ENCODE results near the gene GTSE1.
"Not testable (repeated sequence)": the region's sequence is repeated elsewhere in the genome, so short reads cannot be mapped to it uniquely, and the experiment has no call there.

GTSE1 gene

DNA sequence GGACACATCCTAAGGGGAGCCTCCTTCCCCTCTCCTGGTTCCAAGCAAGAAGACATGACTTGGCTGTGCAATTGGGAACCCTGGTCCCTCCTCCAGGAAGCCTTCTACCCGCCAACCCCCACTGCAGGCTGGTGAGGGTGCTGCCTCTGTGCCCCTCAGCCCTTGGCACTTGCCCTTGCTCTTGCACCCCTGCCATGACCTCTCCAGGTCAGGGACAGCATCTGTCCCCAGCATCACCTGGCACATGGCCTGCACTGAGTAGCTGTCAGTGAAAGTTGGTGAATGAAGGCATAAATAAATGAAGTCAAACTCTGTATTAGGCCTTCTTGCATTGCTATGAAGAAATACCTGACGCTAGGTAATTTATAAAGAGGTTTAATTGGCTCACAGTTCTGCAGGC lies 1.9 kb upstream of the GTSE1 start:
- no peak for FAIRE-seq

DNA sequence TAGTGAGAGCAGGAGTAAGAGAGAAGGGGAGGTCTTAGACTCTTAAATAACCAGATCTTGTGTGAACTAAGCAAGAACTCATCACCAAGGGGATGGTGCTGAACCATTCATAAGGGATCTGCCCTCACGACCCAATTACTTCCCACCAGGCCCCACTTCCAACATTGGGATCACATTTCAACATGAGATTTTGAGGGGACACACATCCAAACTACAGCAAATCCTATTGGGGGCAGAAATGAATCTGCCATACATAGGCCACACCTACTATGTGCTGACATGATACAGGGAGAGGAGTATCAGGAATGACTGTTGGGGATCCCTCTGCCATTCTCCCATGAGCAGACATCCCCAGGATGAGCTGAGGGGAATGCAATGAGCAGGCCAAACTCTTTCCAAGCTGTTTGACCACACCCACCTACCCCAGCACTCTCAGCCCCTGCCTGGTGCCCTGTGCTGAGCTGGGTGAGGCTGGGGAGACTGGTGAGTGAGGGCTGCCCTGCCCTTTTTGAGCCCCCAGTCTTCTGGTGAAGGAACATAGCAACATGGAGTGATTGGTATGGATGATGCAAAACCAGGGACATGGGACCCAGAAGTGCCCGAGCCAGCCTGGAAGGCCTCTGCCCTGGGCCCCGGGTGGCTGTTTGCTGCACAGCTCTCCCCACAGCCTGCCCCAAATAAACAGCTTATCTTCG lies 1.2 kb upstream of the GTSE1 start:
- no peak for FAIRE-seq

DNA sequence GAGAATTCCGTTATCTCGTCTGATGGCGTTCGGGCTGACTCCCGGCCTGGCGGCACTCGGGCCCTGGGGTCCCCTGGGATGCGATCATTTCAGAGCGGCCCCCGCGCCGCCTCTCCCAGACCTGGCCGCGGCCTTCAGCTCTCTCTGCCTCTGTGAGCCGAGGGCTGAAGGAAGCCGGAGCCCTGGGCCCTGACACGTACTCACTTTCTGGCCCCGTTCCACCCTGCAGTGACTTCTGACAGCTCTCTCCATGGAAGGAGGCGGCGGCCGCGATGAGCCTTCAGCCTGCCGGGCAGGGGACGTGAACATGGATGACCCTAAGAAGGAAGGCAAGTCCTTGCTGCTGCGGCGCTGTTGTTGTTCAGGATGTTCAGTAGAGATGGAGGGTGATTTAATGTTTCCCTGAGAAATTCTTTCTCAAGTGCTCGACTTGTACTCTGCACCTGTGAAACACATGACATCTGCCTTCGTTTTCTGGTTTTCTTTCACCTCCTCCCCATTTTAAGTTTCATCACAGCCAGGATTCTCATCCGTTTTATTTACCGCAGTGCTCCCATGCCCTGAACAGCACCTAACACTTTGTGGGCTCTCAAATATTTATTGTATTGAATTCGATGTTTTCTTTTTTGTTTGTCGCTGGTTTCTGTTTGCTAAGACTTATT lies 612 bp downstream of the GTSE1 start:
- FAIRE-seq, result no peak

DNA sequence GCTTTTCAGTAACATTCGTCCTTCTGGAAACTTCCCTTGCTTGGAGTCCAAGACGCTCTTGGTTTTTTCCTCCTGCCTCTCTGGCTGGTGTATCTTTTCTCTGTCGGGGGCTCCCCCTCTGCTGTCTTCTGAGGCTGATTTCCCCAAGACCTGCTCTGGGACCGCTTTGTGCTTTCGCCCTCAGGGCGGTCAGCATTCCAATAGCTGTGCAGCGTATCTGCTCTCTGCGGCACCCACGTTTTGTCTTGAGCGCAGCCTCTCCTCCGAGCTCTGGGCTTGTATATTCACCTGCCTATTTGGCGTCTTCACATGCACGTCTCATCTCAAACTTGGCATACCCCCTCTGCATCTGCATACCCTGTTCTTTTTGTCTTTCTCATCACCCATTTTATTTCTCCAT lies 2.4 kb downstream of the GTSE1 start:
- FAIRE-seq, result no peak

DNA sequence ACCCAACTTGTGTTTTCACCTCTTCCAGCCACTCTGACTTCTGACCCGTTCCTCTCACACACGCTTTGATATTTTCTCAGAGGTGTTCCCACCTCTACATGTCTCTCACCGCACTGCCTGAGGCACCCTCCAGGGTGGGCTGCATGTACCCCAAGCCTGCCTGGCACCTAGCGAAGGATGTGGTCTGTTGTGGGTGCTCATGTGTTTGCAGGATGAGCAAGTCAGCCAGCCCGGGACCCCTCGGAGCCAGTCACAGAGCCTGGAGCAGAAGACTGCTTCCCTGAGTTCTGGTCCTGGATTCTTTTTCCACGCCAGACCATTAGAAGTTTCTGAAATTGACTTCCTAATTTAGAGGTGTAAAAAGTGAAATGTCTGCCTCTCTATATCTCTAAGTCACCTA lies 3.8 kb downstream of the GTSE1 start:
- FAIRE-seq, result no peak

DNA sequence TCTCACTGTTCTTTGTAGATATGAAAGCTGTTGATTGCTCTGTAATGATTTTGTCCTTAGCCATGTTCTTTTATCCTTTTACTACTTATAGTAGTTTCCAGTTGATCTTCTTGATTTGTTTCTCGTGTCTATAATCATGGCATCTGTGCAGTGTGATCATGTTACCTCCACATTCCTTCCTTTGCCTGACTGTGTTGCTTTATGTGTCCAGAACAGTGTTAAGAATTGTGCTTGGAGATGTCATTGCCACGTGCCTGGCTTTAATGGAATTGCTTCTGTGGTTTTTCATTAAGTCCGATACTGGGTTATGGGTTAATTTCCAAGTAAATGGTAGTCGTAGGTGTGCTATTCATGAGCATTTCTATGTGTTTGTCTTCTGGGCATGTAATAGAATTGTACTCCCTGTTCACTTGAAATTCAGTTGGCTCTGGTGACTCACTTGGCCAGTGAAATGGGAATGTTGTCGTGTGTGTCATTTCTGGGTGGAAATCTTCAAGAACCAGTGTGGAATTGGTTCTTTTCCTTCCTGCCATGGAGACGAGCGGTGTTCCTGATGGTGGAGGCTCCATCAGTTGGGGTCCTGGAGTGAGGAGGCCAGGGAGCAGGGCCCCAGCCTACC lies 6.8 kb downstream of the GTSE1 start:
- FAIRE-seq, result no peak

DNA sequence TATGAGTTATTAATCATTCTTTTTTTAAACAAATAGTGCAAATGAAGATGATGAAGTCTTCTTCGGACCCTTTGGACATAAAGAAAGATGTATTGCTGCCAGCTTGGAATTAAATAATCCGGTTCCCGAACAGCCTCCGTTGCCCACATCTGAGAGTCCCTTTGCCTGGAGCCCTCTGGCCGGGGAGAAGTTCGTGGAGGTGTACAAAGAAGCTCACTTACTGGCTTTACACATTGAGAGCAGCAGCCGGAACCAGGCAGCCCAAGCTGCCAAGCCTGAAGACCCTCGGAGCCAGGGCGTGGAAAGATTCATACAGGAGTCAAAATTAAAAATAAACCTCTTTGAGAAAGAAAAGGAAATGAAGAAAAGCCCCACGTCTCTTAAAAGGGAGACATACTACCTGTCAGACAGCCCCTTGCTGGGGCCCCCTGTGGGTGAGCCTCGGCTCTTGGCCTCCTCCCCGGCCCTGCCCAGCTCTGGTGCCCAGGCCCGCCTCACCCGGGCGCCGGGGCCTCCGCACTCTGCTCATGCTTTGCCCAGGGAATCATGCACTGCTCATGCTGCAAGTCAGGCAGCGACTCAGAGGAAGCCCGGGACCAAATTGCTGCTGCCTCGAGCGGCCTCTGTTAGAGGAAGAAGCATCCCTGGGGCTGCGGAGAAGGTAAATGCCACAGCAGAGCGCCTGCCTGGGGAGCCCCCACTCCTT lies 11.8 kb downstream of the GTSE1 start:
- FAIRE-seq, result no peak

DNA sequence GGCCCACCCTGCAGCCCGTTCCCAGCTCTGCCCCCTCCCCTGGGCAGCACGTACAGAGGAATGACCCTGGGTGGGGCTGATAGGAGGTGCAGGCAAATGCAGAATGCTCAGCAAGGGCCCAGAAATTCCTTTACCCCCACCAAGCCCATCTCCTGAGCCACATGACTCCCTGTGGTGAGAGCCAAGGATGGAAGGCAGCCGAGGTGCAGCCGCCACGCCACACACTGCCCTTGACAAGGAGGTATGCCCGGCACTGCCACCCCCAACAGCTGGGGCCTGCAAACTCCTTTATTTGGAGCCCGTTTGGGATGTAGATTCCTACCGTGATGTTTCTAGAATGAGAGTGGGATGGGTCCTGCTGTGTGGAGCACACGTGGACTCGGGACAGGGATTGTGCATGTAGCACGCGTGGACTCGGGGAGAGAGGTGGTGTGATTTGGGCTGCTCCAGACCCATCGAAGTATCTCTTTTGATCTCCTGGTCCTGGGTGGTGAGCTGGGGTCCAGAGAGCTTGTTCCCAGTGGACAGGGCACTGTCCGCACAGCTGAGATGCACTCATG lies 12.9 kb downstream of the GTSE1 start:
- no peak for FAIRE-seq

DNA sequence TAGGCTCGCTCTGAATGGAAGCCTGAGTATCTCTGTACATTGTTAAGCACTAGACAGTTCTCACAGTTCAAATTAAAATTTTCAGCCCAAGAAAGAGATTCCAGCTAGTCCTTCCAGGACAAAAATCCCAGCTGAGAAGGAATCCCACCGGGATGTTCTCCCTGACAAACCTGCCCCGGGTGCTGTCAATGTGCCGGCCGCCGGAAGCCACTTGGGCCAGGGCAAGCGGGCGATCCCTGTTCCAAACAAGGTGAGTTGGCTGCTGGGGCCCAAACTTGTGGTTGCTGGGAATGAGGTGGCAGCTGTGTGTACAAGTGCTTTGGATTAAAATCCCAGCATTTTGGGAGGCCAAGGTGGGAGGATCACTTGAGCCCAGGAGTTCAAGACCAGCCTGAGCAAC lies 15.4 kb downstream of the GTSE1 start:
- FAIRE-seq, result no peak

DNA sequence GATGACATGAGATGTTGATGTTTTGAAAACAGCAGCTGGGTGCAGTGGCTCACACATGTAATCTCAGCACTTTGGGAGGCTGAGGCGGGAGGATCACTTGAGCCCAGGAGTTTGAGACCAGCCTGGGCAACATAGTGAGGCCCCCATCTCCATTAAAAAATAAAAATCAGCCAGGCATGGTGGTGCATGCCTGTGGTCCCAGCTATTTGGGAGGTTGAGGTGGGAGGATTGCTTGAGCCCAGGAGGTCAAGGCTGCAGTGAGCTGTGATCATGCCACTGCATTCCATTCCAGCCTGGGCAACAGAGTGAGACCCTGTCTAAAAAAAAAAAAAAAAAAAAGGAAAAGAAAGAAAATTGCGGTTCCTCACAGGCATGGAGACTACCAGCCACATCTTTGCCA lies 16.2 kb downstream of the GTSE1 start:
- FAIRE-seq, result not testable (repeated sequence)

DNA sequence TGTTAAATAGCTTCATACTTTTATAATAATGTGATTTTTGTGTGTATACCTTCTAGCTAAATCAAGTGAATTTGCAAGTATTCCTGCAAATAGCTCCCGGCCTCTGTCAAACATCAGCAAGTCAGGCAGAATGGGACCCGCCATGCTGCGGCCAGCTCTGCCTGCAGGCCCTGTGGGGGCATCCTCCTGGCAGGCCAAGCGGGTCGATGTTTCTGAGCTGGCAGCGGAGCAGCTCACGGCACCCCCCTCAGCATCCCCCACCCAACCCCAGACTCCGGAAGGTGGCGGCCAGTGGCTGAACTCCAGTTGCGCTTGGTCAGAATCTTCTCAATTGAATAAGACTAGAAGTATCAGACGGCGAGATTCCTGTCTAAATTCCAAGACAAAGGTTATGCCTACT lies 19.3 kb downstream of the GTSE1 start:
- no peak for FAIRE-seq

DNA sequence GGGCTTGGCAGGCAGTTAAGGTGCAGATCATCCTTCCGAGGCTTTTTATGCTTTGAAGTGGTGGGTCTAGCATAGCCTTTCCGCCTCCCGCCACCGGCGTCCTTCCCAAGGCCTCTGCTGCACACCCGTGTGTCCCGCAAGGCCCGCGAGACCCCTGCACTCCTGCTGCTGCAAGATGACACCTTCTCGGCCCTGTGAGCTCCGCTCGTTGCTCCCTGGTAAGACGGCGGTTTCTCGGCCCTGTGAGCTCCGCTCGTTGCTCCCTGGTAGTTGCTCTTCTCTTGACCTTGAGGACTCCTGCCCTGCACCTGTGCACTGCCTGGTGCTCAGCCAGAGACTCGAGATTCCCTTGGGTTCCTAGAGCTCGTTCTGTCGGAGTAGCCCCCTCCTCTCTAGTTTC lies 21.0 kb downstream of the GTSE1 start:
- FAIRE-seq, result no peak

DNA sequence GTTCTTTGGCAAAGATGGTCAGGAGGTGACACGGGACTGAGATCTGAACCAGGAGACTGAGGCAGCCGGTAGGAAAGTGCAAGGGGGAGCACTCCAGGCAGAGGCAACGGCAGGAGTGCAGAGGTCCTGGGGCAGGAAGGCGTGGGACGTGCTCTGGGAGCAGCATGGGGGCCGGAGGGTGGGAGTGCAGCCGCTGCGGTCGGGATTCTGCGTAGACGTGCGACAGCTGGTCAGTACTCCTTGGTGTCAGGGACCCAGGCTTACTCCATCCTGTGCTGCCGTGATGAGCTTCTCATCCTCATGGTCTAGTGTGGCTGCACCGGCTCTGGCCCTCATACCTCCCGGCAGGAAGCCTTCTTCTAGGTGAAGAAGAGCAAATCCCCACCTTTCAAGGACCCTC lies 21.9 kb downstream of the GTSE1 start:
- FAIRE-seq, result no peak

DNA sequence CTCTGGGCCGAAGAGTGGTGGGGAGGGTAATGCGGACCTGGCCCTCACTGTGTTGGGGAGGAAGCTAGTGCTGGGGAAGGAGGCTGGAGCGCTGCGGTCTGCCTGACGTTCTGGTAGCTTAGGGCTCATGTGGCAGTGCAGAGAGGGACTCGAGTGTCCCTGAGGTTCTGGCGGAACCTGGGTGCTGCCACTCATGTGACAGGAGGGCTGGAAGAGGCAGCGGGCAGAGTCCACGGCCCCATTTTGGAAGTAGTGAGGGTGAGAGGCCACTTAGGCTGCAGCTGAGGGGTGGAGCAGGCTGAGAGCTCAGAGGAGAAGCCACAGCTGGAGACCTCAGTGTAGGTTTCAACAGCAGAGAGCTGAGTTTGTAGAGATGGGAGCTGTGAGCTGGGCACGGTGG lies 22.6 kb downstream of the GTSE1 start:
- FAIRE-seq, result no peak

DNA sequence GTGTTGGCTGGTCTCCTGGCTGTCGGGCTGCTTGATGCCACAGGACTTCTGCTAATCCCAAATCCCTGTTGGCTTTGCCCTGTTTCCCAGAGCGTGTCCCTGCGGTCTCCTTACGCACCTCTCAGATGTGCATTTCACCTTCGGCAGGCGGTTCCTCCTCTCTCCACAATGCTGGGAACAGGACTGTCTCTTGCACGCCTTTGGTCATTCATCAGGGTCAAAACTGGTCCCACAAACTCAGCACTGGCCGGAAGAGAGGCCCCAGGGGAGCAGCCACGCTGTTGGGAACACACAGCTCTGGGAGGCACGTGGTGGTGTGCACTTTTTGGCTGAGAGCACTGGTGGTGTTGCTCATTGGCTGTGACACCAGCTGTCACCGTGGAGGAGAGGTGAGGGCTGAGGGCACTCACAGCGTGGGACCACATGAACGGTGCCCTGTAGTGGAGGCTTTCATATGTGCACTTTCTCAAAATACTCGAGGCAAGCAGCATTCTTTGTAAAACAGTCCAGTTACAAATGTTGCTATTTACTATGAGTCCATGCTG lies 23.6 kb downstream of the GTSE1 start:
- FAIRE-seq, result no peak

DNA sequence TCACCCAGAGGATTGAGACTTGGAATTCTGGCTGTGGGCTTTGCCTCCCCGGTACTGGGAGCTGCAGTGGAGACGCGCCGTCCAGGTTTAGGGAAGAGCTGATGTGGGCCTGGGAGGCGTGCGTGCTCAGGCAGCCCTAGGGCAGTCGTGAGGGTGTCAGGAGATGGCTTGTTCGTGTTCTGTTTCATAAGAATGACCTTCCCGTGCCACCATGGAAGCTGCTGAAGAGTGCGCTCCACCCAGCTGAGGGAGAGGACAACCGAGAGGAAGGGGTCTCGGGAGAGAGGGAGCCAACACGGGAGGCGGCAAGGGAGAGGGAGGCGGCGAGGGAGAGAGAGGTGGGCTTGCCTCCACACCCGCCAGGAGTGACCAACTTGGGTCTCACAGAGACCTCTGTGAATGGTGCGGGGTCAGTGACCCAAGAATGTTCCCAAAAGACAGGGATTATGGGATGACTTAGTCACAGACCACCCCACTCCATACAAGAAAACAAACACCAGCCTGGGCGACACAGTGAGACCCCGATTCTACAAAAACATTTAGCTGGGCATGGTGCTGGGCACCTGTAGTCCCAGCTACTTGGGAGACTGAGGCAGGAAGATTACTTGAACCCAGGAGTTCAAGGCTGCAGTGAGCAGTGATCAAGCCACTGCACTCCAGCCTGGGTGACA lies 24.2 kb downstream of the GTSE1 start:
- no peak for FAIRE-seq

DNA sequence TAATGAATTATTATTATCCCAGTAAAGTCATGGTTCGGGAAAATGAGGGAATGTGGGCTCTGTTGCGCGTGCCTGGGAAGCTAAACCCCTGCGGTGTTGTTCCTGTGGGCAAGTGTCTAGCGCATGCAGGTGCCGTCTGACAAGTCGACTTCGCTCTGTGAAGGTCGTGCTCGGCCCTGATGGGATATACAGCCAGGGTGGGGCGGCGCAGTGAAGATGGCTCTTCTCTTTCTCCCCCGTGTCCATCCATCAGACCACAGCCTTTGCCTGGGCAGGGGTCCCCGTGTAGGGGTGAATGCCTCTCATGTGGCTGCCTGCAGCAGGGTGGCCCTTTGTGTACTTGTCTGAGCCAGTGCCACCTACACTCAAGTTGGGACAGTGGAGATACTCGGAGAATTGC lies 26.0 kb downstream of the GTSE1 start:
- FAIRE-seq, result no peak

DNA sequence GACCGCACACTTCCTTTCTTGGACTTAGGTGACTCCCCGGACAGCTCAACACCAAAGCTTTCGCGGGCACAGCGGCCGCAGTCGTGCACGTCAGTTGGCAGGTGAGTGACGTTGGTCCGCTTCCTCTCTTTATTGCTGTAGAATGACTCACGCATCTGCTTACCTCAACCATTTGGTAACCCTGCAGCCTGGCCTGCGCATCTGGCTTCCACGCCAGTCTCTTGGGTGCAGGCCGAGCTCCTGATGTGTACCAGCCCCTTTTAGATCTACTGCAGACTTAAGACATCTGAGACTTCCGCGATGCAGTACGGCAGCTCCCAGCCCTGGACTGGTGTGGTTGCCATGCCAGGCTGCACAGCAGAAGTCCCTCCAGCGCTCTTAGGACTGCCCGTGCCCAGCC lies 26.5 kb downstream of the GTSE1 start:
- no peak for FAIRE-seq

DNA sequence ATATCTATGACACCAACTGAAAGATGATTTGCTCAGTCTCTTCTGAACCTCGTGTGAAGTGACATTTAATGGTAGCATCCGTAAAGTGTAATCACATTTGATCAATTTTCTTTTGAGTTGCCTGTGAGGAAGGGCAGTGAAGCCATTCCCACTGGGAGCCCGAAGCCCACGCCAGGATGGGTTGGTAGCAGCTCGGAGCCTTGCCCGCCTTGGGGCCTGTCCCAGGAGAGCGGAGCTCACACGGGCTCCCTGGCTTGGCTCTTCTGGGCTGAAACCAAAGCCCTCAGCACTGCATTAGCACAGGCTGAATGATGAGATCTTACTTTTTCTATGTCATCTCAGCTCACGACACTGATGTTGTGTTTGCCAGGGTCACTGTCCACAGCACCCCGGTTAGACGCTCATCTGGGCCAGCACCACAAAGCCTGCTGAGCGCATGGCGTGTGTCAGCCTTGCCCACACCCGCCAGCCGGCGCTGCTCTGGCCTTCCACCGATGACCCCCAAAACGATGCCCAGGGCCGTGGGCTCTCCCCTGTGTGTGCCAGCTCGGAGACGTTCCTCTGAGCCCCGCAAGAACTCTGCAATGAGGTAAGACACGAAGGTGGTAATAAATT lies 29.5 kb downstream of the GTSE1 start:
- FAIRE-seq, result no peak

DNA sequence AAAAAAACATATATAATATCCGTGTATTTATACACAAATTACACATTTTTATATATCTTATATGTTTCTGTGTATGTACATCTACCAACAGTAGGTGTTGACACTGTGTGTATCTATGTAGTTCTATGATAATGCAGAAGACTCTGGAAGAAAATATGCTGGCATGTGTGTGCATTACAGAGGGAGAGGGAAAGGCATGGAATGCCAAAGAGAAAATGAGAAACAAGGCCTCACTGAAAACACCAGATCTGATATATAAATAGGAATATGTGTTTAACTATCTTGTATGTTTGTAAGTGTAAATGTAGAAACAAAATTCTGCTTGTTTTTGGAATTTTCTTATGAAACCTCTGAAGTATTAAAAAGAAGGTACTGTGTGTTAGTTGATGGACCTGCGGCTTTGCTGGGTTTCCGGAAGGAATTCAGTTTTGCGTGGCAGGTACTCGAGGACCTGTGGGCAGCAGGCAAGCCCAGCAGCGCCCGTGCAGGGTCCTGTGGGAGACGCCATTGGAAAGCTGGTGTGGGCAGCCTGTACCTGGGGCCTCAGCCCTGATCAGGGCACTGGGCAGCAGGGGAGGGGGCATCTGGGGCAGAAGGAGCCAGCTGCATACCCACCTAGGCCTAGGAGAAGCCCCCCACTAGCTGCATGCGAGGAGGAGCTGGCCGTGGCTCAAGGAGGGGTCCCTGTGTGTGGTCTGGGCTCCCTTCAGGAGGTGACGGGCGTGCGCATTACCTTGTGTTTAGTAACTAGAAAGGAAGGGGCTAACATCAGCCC lies 31.2 kb downstream of the GTSE1 start:
- no peak for FAIRE-seq

DNA sequence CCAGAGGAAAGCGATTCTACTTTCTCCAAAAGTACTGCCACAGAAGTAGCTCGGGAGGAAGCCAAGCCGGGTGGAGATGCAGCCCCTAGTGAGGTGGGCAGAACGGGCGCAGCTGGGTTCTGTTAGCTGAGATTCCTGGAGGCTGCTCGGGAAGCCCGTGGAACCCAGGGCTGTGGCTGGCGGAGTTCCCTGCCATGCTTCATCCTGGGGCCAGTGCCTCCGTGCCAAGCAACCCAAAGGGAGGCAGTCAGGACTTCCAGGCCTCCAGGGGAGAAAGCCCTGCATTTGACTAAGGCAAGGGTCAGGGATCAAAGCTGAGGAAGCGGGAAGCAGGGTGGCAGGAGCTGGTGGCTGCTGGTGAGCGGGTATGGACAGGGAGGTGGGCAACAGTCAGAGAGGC lies 32.1 kb downstream of the GTSE1 start:
- FAIRE-seq, result no peak

All from endometrium (tissue), 2 donors.